ENCODE measurements around the gene ZNF423. TPM values are rescaled to one million over a fixed set of nuclear protein-coding genes. Genes with fewer than 3 reads are reported as not detected.

The ZNF423 gene
- total RNA-seq, 1 experiment from 2014 or later = not detected

GRCh38 chr16:49786926-49787557 is 68.9 kb downstream of the ZNF423 start:
- no peak for DNase-seq (ENCODE audit: low read depth)

GRCh38 chr16:49785970-49786369 is 69.9 kb downstream of the ZNF423 start:
- no peak for DNase-seq (ENCODE audit: low read depth)

GRCh38 chr16:49782405-49782804 is 73.5 kb downstream of the ZNF423 start:
- DNase-seq (ENCODE audit: low read depth) = no peak

GRCh38 chr16:49781401-49781800 is 74.5 kb downstream of the ZNF423 start:
- DNase-seq (ENCODE audit: low read depth) = no peak

GRCh38 chr16:49780433-49780832 is 75.5 kb downstream of the ZNF423 start:
- DNase-seq (ENCODE audit: low read depth) = no peak

GRCh38 chr16:49779979-49780378 is 75.9 kb downstream of the ZNF423 start:
- DNase-seq (ENCODE audit: low read depth) = no peak

- no peak for DNase-seq (ENCODE audit: low read depth)
These were observed 77.5 kb downstream of the ZNF423 start for GRCh38 chr16:49778202-49778930.

- DNase-seq (ENCODE audit: low read depth) = no peak
These were observed 79.2 kb downstream of the ZNF423 start for GRCh38 chr16:49776734-49777133.

GRCh38 chr16:49776085-49776595 is 79.8 kb downstream of the ZNF423 start:
- DNase-seq (ENCODE audit: low read depth) = no peak

- DNase-seq (ENCODE audit: low read depth) = no peak
These were observed 80.3 kb downstream of the ZNF423 start for GRCh38 chr16:49775581-49775980.

GRCh38 chr16:49775018-49775417 is 80.9 kb downstream of the ZNF423 start:
- DNase-seq (ENCODE audit: low read depth) = no peak

GRCh38 chr16:49773534-49774475 is 82.1 kb downstream of the ZNF423 start:
- DNase-seq (ENCODE audit: low read depth) = no peak

GRCh38 chr16:49767998-49768397 is 87.9 kb downstream of the ZNF423 start:
- no peak for DNase-seq (ENCODE audit: low read depth)

- no peak for DNase-seq (ENCODE audit: low read depth)
These were observed 88.5 kb downstream of the ZNF423 start for GRCh38 chr16:49767414-49767813.

GRCh38 chr16:49766225-49766624 is 89.7 kb downstream of the ZNF423 start:
- no peak for DNase-seq (ENCODE audit: low read depth)

GRCh38 chr16:49763826-49764225 is 92.1 kb downstream of the ZNF423 start:
- no peak for DNase-seq (ENCODE audit: low read depth)

GRCh38 chr16:49760815-49761214 is 95.1 kb downstream of the ZNF423 start:
- no peak for DNase-seq (ENCODE audit: low read depth)

- no peak for DNase-seq (ENCODE audit: low read depth)
These were observed 98.3 kb downstream of the ZNF423 start for GRCh38 chr16:49757559-49758069.

GRCh38 chr16:49756775-49757558 is 98.9 kb downstream of the ZNF423 start:
- no peak for DNase-seq (ENCODE audit: low read depth)

GRCh38 chr16:49755716-49756505 is 100.0 kb downstream of the ZNF423 start:
- DNase-seq (ENCODE audit: low read depth) = no peak
